CD4-positive, alpha-beta T cell treated with Interferon alpha-2 for 1 hour (primary cell): ENCODE results near the gene EXOC2.

Experiments
- DNase-seq, 2 donors: peaks; one replicate each; pipeline ENCODE4 v3.0.0-alpha.2; 2020 to 2022

Gene EXOC2

DNA sequence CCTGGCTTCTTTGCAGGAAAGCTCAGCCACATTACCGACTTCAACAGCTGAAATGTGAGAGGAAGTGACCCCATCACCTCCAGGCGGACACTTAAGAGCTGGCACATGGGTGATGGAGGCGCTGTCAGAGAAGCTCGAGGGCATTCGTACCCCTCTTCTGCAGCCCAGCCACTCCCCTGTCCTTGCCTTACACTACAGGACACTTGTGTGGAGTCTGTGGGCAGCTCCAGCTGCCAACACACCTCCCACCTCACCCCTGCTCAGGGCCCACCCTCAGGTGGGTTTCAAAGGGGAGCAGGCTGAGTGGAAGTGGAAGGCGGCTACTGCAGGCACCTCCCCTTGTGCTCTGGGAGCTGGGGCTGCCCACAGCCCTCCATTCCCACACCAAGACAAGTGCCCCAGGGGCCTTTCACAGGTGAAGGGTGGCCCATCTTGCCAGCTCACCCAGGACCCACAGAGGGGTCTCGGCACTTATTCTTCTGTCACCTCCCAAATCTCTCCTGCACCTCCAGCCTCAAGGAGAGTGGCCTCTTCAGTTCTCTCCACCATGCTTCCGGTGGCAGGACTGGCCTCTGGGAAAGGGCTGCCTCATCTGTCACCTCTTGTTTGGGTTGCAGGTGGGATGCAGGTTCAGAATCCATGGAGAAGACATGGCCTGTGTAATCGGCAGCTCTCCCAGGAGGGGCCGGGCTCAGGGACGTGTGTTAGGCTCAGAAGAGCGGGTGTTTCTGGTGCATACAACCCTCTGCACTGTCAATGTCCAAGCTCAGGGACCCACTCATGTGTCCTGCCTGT lies 251.6 kb downstream of the EXOC2 start:
- no peak for DNase-seq

DNA sequence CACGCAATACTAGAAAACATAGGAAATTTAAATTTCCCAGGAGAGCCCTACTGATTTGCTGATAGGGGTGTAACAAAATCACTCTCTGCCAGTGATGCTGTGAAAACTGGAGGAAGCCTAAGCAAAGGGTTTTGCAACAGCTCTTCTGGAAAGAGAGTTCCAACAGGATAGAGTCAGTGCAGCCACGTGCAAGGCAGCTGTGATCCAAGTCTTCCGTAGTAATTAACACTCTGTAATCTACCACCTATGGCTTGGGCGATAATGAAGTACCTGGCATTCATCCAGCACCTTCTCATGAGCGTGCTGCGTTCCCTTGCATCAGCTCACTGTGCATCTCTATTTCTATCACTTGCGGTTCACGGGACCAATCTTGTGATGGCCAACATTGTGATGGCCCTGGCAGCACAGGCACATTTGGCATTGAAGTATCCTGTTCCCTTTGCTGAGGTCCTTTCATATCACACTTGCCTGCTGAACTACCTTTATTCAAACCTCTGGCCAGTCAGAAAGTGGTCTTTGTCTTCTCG lies 253.2 kb downstream of the EXOC2 start:
- no peak for DNase-seq

DNA sequence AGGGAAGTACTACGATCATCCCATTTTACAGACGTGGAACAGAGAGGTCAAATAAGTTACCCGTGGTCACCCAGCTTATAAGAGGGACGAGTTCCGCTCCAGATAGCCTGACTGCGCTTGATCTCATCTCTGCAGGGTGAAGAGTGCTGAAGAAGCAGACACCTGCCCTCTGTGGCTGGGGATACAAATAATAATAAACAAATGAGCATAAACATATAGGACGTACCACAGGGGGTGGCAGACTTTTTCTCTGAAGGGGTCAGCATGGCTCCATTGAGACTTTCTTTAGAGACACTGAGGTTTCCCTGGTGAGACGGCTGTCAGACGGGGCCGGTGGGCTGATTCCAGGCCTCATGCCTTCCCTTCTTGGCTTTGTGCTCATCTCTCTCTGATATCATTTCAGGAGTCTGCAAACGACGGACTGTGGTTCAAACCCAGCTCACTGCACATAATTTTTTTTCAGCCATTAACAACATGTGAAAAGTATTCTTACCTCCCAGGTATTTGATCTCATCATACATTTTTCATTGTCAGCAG lies 254.2 kb downstream of the EXOC2 start:
- no peak for DNase-seq

DNA sequence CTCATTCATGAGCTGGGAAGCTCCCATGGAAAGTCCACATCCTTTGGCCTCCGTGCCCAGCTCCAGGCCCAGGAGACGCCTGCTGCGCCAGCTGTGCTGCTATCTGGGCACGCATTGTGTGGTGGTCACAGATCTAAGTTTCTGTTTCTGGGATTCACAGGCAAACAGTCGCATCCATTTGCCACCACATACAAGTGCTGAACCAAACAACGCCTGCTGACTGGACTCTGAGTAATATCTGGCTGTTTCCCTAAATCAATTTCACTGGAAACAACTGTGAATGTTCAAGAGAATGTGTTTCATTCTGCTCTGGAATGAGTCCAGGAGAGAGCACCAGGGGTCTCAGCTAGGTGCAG lies 255.9 kb downstream of the EXOC2 start:
- no peak for DNase-seq

DNA sequence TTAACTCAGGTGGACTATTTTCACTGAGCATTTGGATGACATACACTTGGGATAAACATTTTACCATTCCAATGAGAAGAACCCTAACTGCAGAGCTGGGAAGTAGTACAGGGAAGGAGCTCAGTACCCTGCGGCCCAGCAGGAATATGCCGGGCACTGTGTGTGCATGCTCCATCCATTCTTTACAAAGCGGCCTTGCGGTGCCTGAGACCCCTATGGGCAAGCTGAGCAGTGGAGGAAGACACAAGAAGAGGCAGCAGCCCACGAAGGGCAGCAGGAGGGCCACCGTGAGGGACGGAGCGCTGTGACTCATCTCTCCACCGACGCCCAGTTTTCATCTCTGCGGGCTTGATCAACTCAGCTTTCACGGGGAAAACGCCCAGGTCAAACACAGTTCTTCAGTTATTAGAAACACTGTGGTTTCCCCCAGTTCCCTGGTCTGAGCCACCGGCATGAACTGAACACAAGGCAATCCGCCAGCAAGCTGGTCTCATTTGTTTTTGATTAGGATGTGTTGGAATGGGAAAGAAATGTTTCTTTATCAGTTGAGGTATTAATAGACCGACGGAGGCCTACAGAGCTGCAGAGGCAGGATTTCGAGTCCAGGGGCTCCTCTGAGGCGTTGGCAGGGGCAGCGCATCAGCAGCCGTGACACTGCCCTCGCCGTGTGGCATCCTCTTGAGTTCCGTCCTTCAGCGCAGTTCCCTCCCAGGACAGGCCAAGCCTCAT lies 256.5 kb downstream of the EXOC2 start:
- no peak for DNase-seq

DNA sequence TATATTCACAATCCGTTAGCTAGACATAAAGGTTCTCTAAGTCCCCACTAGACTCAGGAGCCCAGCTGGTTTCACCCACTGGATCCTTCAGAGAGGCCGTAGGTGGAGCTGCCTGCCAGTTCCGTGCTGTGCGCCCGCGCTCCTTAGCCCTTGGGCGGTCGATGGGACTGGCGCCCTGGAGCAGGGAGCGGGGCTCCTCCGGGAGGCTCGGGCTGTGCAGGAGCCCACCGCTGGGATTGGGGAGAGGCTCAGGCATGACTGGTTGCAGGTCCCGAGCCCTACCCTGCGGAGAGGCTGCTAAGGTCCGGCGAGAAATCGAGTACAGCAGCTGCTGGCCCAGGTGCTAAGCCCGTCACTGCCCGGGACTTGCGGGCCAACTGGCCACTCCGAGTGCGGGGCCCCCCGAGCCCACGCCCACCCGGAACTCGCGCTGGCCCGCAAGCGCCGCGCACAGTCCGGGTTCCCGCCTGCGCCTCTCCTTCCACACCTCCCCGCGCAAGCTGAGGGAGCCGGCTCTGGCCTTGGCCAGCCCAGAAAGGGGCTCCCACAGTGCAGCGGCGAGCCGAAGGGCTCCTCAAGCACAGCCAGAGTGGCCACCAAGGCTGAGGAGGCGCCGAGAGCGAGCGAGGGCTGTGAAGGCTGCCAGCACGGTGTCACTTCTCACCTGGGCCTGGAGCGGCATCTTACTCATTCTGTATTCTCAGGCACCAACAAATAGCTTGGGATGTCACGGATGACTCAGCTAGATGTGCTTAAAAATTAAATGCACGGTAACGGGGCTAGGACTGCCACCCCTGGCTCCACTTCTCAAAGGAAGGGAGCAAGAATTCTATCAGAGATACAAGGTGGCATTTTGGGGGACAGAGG lies 257.3 kb downstream of the EXOC2 start:
- DNase-seq = no peak
